Cortex of kidney (tissue), 1 donor: Measurements from ENCODE around the gene SMIM38.
"Not testable (repeated sequence)": the region's sequence is repeated elsewhere in the genome, so short reads cannot be mapped to it uniquely, and the experiment has no call there.

Experiments
- DNase-seq: peaks from one replicate; lab custom pipeline; 2025; lab: John Stamatoyannopoulos, UW

SMIM38 gene

GRCh38 chr11:69140161-69140560, 15.6 kb upstream of the SMIM38 start:
- DNase-seq: not testable (repeated sequence)

GRCh38 chr11:69140635-69141034, 15.1 kb upstream of the SMIM38 start:
- no peak for DNase-seq

GRCh38 chr11:69141742-69142141, 14.0 kb upstream of the SMIM38 start:
- no peak for DNase-seq

DNA sequence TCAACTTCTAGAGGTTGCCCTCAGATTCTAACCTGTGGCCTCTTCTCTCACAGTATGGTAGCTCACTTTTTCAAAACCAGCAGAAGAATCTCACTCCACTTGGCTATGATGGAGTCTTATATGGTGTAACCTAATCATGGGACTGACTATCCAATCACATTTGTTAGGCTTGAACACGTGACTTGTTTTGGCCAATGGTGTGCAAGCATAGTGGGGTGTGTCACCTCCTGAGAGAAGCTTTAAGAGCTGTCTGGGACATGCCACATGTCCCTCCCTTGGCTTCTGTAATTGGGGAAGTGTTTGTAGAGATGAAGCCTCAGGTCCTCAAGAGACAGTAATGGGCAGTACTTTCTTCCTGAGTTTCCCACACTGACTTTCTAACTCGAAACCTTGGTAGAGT, 12.8 kb upstream of the SMIM38 start:
- DNase-seq: no peak

DNA sequence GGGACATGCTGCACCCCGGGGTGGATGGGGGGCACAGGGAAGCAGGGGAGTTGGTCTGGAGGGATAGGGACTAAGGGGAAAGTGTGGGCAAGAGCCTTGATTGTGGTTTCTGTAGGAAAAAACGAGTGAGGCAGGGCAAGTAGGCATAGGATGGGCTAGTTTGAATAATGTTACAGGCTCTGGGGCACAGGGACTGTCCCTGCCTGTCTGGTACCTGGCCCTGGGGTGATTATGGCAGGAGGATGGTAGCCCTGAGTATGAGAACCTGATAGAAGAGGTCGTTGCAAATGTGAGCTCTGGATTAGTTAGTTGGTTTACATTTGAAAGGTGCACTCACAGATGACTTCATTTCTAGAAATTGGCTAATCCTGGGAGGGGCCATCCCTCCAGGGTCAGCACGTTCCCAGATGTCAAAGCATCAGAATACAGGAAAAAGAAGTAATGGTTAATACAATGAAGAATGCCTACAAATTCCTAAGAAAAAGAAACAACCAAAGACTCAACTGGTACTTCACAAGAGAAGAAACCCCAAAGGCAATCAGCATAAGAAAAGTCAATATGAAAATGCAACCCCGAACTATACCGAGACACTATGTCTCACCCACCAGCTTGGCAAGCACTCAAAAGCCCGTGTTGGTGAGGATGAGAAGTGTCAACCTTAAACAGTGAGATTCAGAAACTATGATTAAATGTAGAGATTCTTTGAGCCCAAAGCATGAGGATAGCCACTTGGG, 11.3 kb upstream of the SMIM38 start:
- DNase-seq: no peak

GRCh38 chr11:69145050-69145380, 10.7 kb upstream of the SMIM38 start:
- DNase-seq: no peak

DNA sequence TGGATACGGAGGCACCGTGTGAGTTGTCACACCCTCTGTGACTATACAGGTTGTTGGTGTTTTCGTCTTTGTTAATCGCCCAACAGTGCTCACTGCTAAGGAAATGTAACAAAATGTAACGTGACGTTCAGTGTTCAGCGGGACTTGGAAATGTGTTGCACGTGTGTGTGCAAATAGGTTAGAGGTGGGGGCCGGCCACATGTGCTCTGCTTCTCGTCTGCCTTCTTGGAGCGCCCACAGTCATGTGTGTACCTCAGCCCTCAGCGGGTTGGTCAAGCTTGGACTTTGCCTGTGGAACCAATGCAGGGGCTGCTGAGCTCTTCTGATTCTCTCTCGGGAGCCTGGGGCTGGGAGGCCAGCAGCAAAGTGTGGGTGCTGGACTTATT, 7.4 kb upstream of the SMIM38 start:
- no peak for DNase-seq

- DNase-seq: no peak
Measured at GRCh38 chr11:69148806-69149205, 6.9 kb upstream of the SMIM38 start.

- DNase-seq: not testable (repeated sequence)
Measured at GRCh38 chr11:69149338-69150045, 6.2 kb upstream of the SMIM38 start.

DNA sequence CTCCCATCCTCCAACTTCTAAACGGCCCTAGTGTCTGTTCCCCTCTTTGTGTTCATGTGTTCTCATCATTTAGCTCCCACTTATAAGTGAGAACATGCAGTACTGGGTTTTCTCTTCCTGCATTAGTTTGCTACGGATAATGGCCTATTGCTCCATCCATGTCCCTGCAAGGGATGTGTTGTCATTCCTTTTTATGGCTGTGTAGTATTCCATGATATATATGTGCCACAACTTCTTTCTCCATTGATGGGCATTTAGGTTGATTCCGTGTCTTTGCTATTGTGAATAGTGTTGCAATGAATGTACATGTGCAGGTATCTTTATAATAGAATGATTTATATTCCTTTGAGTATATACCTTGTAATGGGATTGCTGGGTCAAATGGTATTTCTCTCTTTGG, 5.6 kb upstream of the SMIM38 start:
- DNase-seq: no peak

DNA sequence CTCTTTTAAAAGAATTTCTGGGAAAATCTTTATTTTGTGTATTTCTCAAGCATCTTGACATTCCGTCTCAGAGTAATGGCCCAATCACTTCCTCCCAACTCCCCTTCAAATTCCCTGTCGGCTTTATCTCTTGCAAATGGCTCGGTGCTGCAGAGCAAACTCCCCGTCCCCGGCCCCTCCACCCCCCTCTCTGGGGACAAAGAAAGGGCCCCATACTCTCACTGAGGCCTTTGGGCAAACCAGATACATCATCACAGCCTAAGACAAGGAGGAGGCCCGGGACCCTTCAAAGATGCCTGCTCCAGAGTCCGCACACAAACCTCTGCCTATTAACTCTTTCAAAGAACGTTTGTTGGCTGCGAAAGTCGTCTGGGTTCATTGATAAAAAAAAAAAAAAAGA, 3.9 kb upstream of the SMIM38 start:
- no peak for DNase-seq

DNA sequence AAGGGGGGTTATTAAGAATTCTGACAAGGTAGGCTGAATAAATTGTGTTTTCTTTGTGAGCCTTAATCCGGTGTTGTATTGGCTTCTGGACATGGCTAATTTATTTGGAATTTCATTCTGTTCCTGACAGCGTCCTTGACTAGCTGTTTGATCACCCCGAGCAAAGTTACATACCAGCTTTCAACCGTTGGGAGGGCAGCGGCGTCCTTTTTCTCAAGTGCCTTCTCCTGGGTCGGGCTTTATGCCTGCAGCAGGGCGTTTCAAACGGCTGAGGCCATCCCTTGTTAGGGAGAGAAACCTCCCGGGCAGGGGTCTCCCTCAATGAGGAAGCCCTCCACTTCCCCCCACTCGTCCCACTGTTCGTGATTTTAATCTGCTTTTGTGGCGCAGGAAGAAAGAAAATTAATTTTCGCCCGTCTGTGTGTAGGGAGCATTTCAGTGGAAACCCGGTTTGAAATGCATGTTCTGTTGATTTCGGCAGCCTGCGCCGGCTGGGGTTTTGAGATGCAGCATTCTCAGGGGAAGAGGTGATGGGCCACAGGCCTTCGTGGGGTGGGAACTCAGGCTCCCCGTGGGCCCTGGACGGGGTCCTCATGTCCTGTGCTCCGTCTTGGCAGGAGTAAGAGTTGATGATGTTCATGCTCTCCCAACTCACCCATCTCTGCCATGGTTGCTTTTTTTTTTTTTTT, 2.9 kb upstream of the SMIM38 start:
- no peak for DNase-seq

DNA sequence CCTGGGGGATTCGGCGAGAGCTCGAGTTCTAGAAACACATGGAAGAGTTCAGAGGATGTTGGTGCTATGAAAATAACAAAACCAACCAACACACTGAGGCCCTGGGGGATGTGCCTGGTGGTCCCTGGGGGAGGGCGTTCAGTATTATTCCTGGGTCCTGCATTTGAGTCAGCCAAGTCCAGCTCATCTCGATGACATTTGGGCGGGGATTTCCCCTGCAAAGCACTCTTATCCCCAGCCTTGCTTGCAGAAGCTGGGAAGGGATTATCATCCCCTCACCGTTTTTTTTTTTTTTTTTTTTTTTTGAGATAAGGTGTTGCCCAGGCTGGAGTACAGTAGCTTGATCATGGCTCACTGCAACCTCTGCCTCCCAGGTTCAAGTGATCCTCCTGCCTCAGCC, 2.1 kb upstream of the SMIM38 start:
- DNase-seq: no peak

- no peak for DNase-seq
Measured at GRCh38 chr11:69154211-69154913, 1.4 kb upstream of the SMIM38 start.

GRCh38 chr11:69154938-69155301, 815 bp upstream of the SMIM38 start:
- DNase-seq: no peak

DNA sequence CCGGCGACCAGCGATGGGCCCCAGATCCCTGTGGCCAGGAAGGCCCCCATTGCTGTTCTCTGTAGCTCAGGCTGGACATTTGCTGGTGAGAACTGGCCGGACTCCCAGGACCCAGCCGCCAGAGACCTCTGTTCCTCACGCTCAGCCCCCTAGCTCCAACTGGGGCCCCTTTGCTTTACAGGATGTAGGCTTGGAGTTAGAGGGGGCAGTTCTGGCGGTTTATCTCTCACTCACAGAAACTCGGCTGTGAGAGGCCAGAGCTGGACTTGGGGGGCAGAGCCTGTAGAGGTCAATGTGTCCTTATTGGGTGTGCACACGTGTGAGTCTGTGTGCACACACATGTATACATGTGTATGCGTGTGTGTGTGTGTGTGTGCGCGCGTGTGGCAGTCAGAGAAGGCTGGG, 502 bp downstream of the SMIM38 start:
- DNase-seq: no peak

- no peak for DNase-seq
Measured at GRCh38 chr11:69156673-69157155, 979 bp downstream of the SMIM38 start.

GRCh38 chr11:69157156-69157821, 1.6 kb downstream of the SMIM38 start:
- no peak for DNase-seq

DNA sequence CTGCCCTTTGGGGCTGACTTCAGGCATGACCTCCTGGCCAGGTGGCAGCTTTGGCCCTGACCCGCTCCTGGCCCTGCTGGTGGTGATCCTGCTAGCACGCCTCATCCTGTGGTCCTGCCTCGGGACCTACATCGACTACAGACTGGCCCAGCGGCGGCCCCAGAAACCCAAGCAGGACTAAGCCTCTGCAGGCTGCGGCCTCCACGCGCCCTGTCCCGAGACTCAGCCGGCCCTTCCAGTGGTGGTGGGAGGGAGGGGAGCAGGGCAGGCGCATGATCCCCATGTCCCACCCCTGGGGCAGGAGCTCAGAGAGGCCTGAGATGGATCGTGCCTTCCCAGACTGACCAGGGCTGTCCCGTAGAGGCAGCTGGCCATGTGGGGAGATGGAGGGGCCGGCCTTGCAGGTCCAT, 2.1 kb downstream of the SMIM38 start:
- no peak for DNase-seq

DNA sequence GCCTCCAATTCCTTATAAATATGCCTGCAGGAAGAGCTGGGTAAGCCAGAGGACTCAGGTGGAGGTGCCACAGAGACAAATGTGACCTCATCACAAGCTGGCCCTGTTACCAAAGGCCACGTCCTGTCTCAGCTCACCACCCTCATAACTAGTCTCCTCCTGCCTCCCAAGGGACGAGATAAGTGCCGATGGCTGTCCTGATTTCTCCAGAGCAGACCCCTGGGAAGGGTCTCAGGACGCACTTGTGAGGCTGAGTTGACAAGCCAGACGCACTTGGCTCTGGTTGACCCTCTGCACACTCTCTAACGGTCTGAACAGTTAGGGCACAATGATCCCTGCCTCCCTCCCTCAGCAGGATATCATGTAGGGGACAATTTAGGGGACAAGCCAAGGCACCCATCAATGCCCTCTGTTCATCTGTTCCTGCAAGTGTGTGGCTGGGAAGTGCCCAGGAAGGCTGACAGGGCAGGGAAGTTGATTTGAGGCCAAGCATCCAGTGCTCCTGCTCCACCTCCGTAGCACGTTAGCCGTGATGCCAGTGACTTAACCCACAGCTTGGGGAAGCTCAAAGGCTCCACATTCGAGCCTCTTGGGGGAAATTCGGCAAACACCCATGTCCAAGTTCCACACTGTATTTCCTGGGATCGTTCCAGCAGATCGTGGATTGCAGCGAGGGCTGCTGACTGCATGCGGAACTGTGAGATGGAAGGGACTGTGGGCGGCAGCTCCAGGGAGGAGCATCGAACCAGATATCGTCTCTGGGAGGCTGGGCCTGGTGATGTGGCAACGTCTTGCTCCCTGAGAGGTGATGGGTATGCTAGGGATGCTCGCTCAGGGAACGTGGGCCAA, 2.8 kb downstream of the SMIM38 start:
- DNase-seq: no peak
